ENCODE data around the gene TMEM135.

DNA sequence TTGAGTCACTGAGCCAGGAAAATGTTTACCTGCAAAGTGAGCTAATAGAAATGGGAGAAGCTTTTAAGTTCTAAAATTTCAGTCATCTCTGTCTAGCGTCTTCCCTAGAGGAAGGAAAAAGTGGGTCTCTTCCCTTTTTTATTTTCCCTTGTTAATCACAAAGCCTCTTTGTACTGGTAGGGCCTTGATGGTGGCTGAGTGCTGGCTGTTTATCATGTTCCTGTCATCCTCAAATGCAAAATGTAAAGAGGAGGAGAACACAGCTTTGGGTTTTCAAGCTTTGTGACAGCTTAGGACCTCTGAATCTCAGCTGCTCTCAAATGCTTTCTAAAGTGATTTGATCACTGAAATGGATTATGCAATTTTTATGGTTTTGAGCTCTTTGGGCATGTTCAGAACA is 222.0 kb downstream of the TMEM135 start:
- no peak for TF ChIP-seq EZH2phosphoT487 (IDR thresholded peaks at IDR 0.05; ENCODE audit: borderline replicate concordance, low read length)
- TF ChIP-seq, protein P1, sequence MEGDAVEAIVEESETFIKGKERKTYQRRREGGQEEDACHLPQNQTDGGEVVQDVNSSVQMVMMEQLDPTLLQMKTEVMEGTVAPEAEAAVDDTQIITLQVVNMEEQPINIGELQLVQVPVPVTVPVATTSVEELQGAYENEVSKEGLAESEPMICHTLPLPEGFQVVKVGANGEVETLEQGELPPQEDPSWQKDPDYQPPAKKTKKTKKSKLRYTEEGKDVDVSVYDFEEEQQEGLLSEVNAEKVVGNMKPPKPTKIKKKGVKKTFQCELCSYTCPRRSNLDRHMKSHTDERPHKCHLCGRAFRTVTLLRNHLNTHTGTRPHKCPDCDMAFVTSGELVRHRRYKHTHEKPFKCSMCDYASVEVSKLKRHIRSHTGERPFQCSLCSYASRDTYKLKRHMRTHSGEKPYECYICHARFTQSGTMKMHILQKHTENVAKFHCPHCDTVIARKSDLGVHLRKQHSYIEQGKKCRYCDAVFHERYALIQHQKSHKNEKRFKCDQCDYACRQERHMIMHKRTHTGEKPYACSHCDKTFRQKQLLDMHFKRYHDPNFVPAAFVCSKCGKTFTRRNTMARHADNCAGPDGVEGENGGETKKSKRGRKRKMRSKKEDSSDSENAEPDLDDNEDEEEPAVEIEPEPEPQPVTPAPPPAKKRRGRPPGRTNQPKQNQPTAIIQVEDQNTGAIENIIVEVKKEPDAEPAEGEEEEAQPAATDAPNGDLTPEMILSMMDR (conservative IDR thresholded peaks at IDR 0.05; ENCODE audit: low read depth, low read length), result no peak
- TF ChIP-seq EZH2 (IDR thresholded peaks at IDR 0.05; ENCODE audit: low read length, unreplicated experiment), result no peak

Data from PC-3 (cell line).